K562 (cell line): ENCODE results near the gene PRKCQ. TPM values are rescaled to one million over a fixed set of nuclear protein-coding genes. Genes with fewer than 3 reads are reported as not detected.

Experiments
- ARID1B ChIP-seq: fragments of 450-650 bp; IDR thresholded peaks from 2 replicates; pipeline ENCODE4 v1.6.1; 2016; ENCODE audit warnings: antibody characterized with exemption, mild to moderate bottlenecking, inconsistent platforms
- BRD4 ChIP-seq: fragments of 200-600 bp; sonication (generic); IDR thresholded peaks from 2 replicates; pipeline ENCODE4 v1.6.1; 2017; ENCODE audit warnings: inconsistent platforms
- CGGBP1 ChIP-seq: fragments of 250-450 bp; sonication (Bioruptor Pico); IDR thresholded peaks from 2 replicates; pipeline ENCODE4 v1.9.0; 2021; ENCODE audit warnings: mild to moderate bottlenecking
- CREB3 ChIP-seq: fragments of 450-650 bp; conservative IDR thresholded peaks from 2 replicates; pipeline ENCODE4 v1.6.1; 2016; ENCODE audit warnings: missing genetic modification characterization, low read depth, mild to moderate bottlenecking, missing compliant biosample characterization, moderate library complexity
- E4F1 ChIP-seq: fragments of 250-450 bp; sonication (Bioruptor Pico); IDR thresholded peaks from 2 replicates; pipeline ENCODE4 v1.5.0; 2021; ENCODE audit warnings: mild to moderate bottlenecking, borderline replicate concordance
- HINFP ChIP-seq: fragments of 450-650 bp; conservative IDR thresholded peaks from 2 replicates; pipeline ENCODE4 v1.6.1; 2016; ENCODE audit warnings: missing genetic modification characterization, low read depth, mild to moderate bottlenecking, control low read depth, missing compliant biosample characterization
- KLF6 ChIP-seq: fragments of 250-450 bp; sonication (Bioruptor Pico); IDR thresholded peaks from 2 replicates; pipeline ENCODE4 v1.4.0; 2020; ENCODE audit warnings: mild to moderate bottlenecking, moderate library complexity, borderline replicate concordance
- MAFK ChIP-seq: IDR thresholded peaks from 2 replicates; pipeline ENCODE4 v1.6.1; 2011; ENCODE audit warnings: low read length, improper control_type of control experiment
- MCM7 ChIP-seq, 2 experiments: fragments of 450-650 bp; IDR thresholded peaks; 2 replicates each; pipeline ENCODE4 v1.6.1; 2016 to 2018
- NFYB ChIP-seq: IDR thresholded peaks from 2 replicates; pipeline ENCODE4 v1.6.1; 2011; ENCODE audit warnings: mild to moderate bottlenecking, moderate library complexity; ENCODE audit not compliant: insufficient read length; ENCODE audit errors: extremely low read depth
- PHF8 ChIP-seq: fragments of 200-600 bp; sonication (generic); IDR thresholded peaks from 2 replicates; pipeline ENCODE4 v1.6.1; 2012; ENCODE audit warnings: mixed run types, mild to moderate bottlenecking, inconsistent platforms, low read length, moderate library complexity, borderline replicate concordance
- RBFOX2 ChIP-seq: fragments of 200-400 bp; formaldehyde crosslinking; IDR thresholded peaks from 2 replicates; pipeline ENCODE4 v1.6.1; 2017; ENCODE audit warnings: low read depth, mild to moderate bottlenecking, low read length, moderate library complexity
- TBP ChIP-seq: optimal IDR thresholded peaks from 2 replicates; pipeline ENCODE3; 2011; ENCODE audit warnings: low read depth, low read length, improper control_type of control experiment
- WHSC1 ChIP-seq: IDR thresholded peaks from one replicate; pipeline ENCODE4 v1.6.1; 2012; ENCODE audit warnings: low read length, control low read depth, inconsistent platforms
- ZBTB12 ChIP-seq: fragments of 250-450 bp; sonication (Bioruptor Pico); IDR thresholded peaks from 2 replicates; pipeline ENCODE4 v1.4.0; 2020
- ZNF609 ChIP-seq: sonication (generic); formaldehyde crosslinking; IDR thresholded peaks from 2 replicates; pipeline ENCODE4 v1.8.1; 2023; ENCODE audit warnings: missing genetic modification reagents, mild to moderate bottlenecking, borderline replicate concordance
- ZNF780A ChIP-seq: fragments of 250-450 bp; sonication (Bioruptor Pico); IDR thresholded peaks from 2 replicates; pipeline ENCODE4 v1.5.0; 2021; ENCODE audit warnings: mild to moderate bottlenecking
- polyA plus RNA-seq, 8 experiments: library from polyadenylated mRNA; depleted of rRNA in 4 of 8; stranded (reverse) in 5 of 8; unstranded in 3 of 8; fragments of >200 nt; fragmentation: Nextera tagmentation in 2 of 8; fragmentation: Illumina TruSeq in 1 of 8; extraction: Ambion mirVana in 2 of 8; extraction: Trizol in 1 of 8; gene quantifications; 2 replicates each; pipeline versions ENCODE4 v1.2.1 to v1.2.3, GENCODE V29; 2011 to 2014; ENCODE audit warnings: inconsistent platforms in 1 of 8, missing spikeins in 1 of 8
- total RNA-seq, 7 experiments: library from RNA; depleted of rRNA in 6 of 7; stranded (reverse); fragments of >200 nt in 6 of 7; fragmentation: Illumina TruSeq in 2 of 7; extraction: Trizol in 2 of 7; gene quantifications; 2 replicates each; pipeline versions ENCODE4 v1.2.1 to v1.2.3, GENCODE V29; 2011 to 2021; ENCODE audit warnings: low replicate concordance in 1 of 7

PRKCQ gene
- total and polyA plus RNA-seq, 9 of the 15 experiments (the other 6 are each of a cell fraction or from before 2014, with no cell fraction given) = 4.4 to 23.3 (median 14.6) TPM

- TF ChIP-seq HINFP (tag) = no peak
- no peak; the same call in 1 of the 2 replicates for TF ChIP-seq PHF8
- no peak for TF ChIP-seq NFYB
- TF ChIP-seq ZBTB12 (CRISPR knock-in tag) = 0 out of 2 replicates have a peak, but pooled peaks have one; percentile 45
- TF ChIP-seq ZNF609 (CRISPR knock-in tag) = no peak
- TF ChIP-seq BRD4 = peak; percentile 88; the same call in 1 of the 2 replicates
- TF ChIP-seq CGGBP1 (CRISPR knock-in tag) = no peak
- no peak for TF ChIP-seq ZNF780A (CRISPR knock-in tag)
- TF ChIP-seq MCM7 (IDR thresholded peaks at IDR 0.05) = no peak
- no peak for TF ChIP-seq ARID1B
- no peak for TF ChIP-seq MAFK
- TF ChIP-seq RBFOX2 = no peak
- TF ChIP-seq TBP = no peak
- TF ChIP-seq WHSC1 = no peak
- TF ChIP-seq CREB3 (tag) = peak; percentile 86; the same call in 1 of the 2 replicates
- no peak for TF ChIP-seq E4F1 (CRISPR knock-in tag)
- TF ChIP-seq KLF6 = peak; percentile 57; the same call in 1 of the 2 replicates
Observed at GRCh38 chr10:6473901-6474370, 106.1 kb downstream of the PRKCQ start (continued).
